ENCODE results near the gene SEMA5B. TPM values are rescaled to one million over a fixed set of nuclear protein-coding genes. Genes with fewer than 3 reads are reported as not detected.

SEMA5B gene
- total and polyA plus RNA-seq, 2 donors (not counting 3 experiments of a cell fraction or from before 2014, with no cell fraction given): 0.07 TPM; not detected in 1

- no peak overlapping the region for H3K4me3 ChIP-seq (replicated peaks in 1 of 3; ENCODE audit: insufficient read depth in 1 of 3, low read depth in 1 of 3, low read length in 3 of 3)
- no peaks in the 10 kb centered on the region for H3K79me2 ChIP-seq (ENCODE audit: control insufficient read depth, insufficient read depth, low read length)
- BruUV-seq (replicated peaks): no TSS peak
- no peaks in the 10 kb centered on the region for H3K4me1 ChIP-seq (ENCODE audit: control insufficient read depth, extremely low read depth, insufficient read depth, low read length)
- TF ChIP-seq EZH2 (IDR thresholded peaks at IDR 0.05; ENCODE audit: borderline replicate concordance, low read depth, low read length, severe bottlenecking): no peak
- no peak for TF ChIP-seq POLR2A (IDR thresholded peaks at IDR 0.05; ENCODE audit: low read depth, low read length)
- no peak for TF ChIP-seq FOS (IDR thresholded peaks at IDR 0.05; ENCODE audit: borderline replicate concordance, insufficient read depth, low read length)
- TF ChIP-seq, protein P1, sequence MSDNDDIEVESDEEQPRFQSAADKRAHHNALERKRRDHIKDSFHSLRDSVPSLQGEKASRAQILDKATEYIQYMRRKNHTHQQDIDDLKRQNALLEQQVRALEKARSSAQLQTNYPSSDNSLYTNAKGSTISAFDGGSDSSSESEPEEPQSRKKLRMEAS (IDR thresholded peaks at IDR 0.05; ENCODE audit: insufficient read depth, insufficient read length): no peak
- TF ChIP-seq, protein P2, sequence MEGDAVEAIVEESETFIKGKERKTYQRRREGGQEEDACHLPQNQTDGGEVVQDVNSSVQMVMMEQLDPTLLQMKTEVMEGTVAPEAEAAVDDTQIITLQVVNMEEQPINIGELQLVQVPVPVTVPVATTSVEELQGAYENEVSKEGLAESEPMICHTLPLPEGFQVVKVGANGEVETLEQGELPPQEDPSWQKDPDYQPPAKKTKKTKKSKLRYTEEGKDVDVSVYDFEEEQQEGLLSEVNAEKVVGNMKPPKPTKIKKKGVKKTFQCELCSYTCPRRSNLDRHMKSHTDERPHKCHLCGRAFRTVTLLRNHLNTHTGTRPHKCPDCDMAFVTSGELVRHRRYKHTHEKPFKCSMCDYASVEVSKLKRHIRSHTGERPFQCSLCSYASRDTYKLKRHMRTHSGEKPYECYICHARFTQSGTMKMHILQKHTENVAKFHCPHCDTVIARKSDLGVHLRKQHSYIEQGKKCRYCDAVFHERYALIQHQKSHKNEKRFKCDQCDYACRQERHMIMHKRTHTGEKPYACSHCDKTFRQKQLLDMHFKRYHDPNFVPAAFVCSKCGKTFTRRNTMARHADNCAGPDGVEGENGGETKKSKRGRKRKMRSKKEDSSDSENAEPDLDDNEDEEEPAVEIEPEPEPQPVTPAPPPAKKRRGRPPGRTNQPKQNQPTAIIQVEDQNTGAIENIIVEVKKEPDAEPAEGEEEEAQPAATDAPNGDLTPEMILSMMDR (IDR thresholded peaks at IDR 0.05; ENCODE audit: extremely low read depth in 1 of 2, insufficient read depth in 1 of 2, low read depth in 1 of 2, low read length in 2 of 2): no peak
- TF ChIP-seq GATA2 (IDR thresholded peaks at IDR 0.05; ENCODE audit: insufficient read depth, insufficient read length, low read depth, low read length): no peak
- no peak for TF ChIP-seq MYC (IDR thresholded peaks at IDR 0.05; ENCODE audit: low read depth, low read length)
- no peak for TF ChIP-seq JUN (IDR thresholded peaks at IDR 0.05; ENCODE audit: borderline replicate concordance, insufficient read depth, insufficient read length, low read depth)
- TF ChIP-seq POLR2AphosphoS5 (IDR thresholded peaks at IDR 0.05; ENCODE audit: insufficient read depth, low read depth, low read length): no peak
- no peaks in the 10 kb centered on the region for H3K9me1 ChIP-seq (replicated peaks; ENCODE audit: control insufficient read depth, extremely low read depth, insufficient read depth, low read length)
- ChIA-PET CTCF (no interaction called here), POLR2A (no interaction called here)
- H3K9ac ChIP-seq (replicated peaks; ENCODE audit: extremely low read depth, insufficient read depth, low read length): no peak overlapping the region
- no peaks in the 10 kb centered on the region for H3K36me3 ChIP-seq (ENCODE audit: control insufficient read depth in 2 of 2, extremely low read depth in 1 of 2, insufficient read depth in 2 of 2, low read length in 2 of 2)
- DNase-seq (ENCODE audit: low read depth, low spot score) (no peak), FAIRE-seq (no peak)
- intact Hi-C loops (cut with micrococcal nuclease) (no loop called here), dilution Hi-C loops (cut with MboI; ENCODE audit: extremely low pct_ligation_motif_present, low sequenced_read_pairs) (no loop called here)
- no peak overlapping the region for H2AFZ ChIP-seq (ENCODE audit: low read depth, low read length)
- no peaks in the 10 kb centered on the region for H3K9me3 ChIP-seq (replicated peaks; ENCODE audit: control insufficient read depth, insufficient read depth, low read length)
- no peak overlapping the region for H3K27ac ChIP-seq (ENCODE audit: insufficient read depth, low read depth, low read length)
- H3K4me2 ChIP-seq (ENCODE audit: insufficient read depth, low read length): no peak overlapping the region
- no peaks in the 10 kb centered on the region for H4K20me1 ChIP-seq (replicated peaks; ENCODE audit: control insufficient read depth, extremely low read depth, insufficient read depth, low read length)
- peaks cover 5 to 27% of the 10 kb centered on the region in 2 experiments for H3K27me3 ChIP-seq (ENCODE audit: control insufficient read depth in 2 of 2, insufficient read depth in 2 of 2, low read length in 2 of 2)
Observed at GRCh38 chr3:122903171-122903570, 124.4 kb downstream of the SEMA5B start.

All from endothelial cell of umbilical vein (primary cell).